ENCODE data around the gene U2SURP.

U2SURP gene

GRCh38 chr3:143001369-143002082 is at the start of gene U2SURP:
Gene U2SURP (plus strand): TSS chr3:143001570. CDS start chr3:143001629, 59 bp downstream.
- peak; percentile 98 for DNase-seq

- no peak for DNase-seq
Measured at GRCh38 chr3:142951794-142952193, 49.6 kb upstream of the U2SURP start.

- DNase-seq: no peak
Measured at GRCh38 chr3:142952272-142953193, 48.8 kb upstream of the U2SURP start.

- DNase-seq: no peak
Measured at GRCh38 chr3:142953443-142953842, 47.9 kb upstream of the U2SURP start.

GRCh38 chr3:142958707-142959106 is 42.7 kb upstream of the U2SURP start:
- no peak for DNase-seq

GRCh38 chr3:142960322-142960850 is 41.0 kb upstream of the U2SURP start:
- no peak for DNase-seq

- DNase-seq: no peak
Measured at GRCh38 chr3:142961539-142961938, 39.8 kb upstream of the U2SURP start.

GRCh38 chr3:142962175-142962519 is 39.2 kb upstream of the U2SURP start:
- no peak for DNase-seq

GRCh38 chr3:142962520-142963233 is 38.7 kb upstream of the U2SURP start:
- no peak for DNase-seq

GRCh38 chr3:142963234-142963515 is 38.2 kb upstream of the U2SURP start:
- DNase-seq: no peak

GRCh38 chr3:142963516-142964448 is 37.6 kb upstream of the U2SURP start, which contains the start of gene PAQR9:
Gene PAQR9 (minus strand): TSS chr3:142963674. CDS start chr3:142963336, 338 bp downstream.
- no peak for DNase-seq

- DNase-seq: no peak
Measured at GRCh38 chr3:142965581-142965980, 35.8 kb upstream of the U2SURP start.

- DNase-seq: no peak
Measured at GRCh38 chr3:142966808-142967207, 34.6 kb upstream of the U2SURP start.

GRCh38 chr3:142968319-142969025 is 32.9 kb upstream of the U2SURP start:
- no peak for DNase-seq

- no peak for DNase-seq
Measured at GRCh38 chr3:142971431-142971830, 29.9 kb upstream of the U2SURP start.

- DNase-seq: no peak
Measured at GRCh38 chr3:142972092-142972753, 29.1 kb upstream of the U2SURP start.

- DNase-seq: no peak
Measured at GRCh38 chr3:142973217-142974009, 28.0 kb upstream of the U2SURP start.

GRCh38 chr3:142975316-142975995 is 25.9 kb upstream of the U2SURP start:
- DNase-seq: no peak

- no peak for DNase-seq
Measured at GRCh38 chr3:142976621-142977398, 24.6 kb upstream of the U2SURP start.

All from NCI-H1694 (cell line).